GM12878 (cell line): ENCODE data around the gene DEF6. TPM values are rescaled to one million over a fixed set of nuclear protein-coding genes. Genes with fewer than 3 reads are reported as not detected.

ENCODE experiments used
- ATAC-seq: fragments of 200-7000 bp; cut with Tn5 transposase; 3 replicates; pipeline ENCODE4 v1.9.1; 2020; ENCODE audit warnings: mild to moderate bottlenecking, moderate library complexity
- BruUV-seq: library from RNA; stranded (reverse); fragments of 400-500 nt; replicated peaks from 2 replicates; lab custom pipeline; 2021; lab: Mats Ljungman, UMichigan
- CTCF ChIA-PET: fragments of 300-600 bp; sonication (Branson Sonifier 250); formaldehyde crosslinking; extraction: SDS; loops from one replicate; lab custom pipeline; 2021; ENCODE audit warnings: inconsistent platforms; lab: Yijun Ruan, JAX
- POLR2A ChIA-PET: fragments of 350-600 bp; formaldehyde crosslinking; extraction: SDS; loops from one replicate; lab custom pipeline; 2021; ENCODE audit warnings: inconsistent platforms; lab: Charles Lee
- RAD21 ChIA-PET: fragments of 300-600 bp; sonication (Branson Sonifier 250); formaldehyde crosslinking; loops from one replicate; lab custom pipeline; 2023; ENCODE audit warnings: antibody characterized with exemption; ENCODE audit not compliant: unreplicated experiment; lab: Charles Lee
- SMC1A ChIA-PET: fragments of 300-600 bp; sonication (Branson Sonifier 250); formaldehyde crosslinking; loops from one replicate; lab custom pipeline; 2023; ENCODE audit not compliant: unreplicated experiment, uncharacterized antibody; lab: Charles Lee
- DNase-seq: peaks from one replicate; pipeline ENCODE4 v3.0.0-alpha.2; 2011; ENCODE audit warnings: low read depth, low spot score
- FAIRE-seq: peaks from 3 replicates; lab custom pipeline; 2011; peaks lifted over from hg19 to GRCh38; lab: Jason Lieb, UNC
- H2AFZ ChIP-seq: 2 replicates; pipeline ENCODE4 v1.6.0; 2011; ENCODE audit warnings: low read depth, low read length, control low read depth; ENCODE audit not compliant: control insufficient read depth
- H3K27ac ChIP-seq: 2 replicates; pipeline ENCODE4 v1.5.1; 2011; ENCODE audit warnings: control low read depth; ENCODE audit not compliant: control insufficient read depth, insufficient read depth
- H3K27me3 ChIP-seq, 2 experiments: replicated peaks in 1 of 2; 2 replicates each; pipeline versions ENCODE4 v1.6.0 to v1.6.1; 2011; ENCODE audit warnings: low read length in 1 of 2; ENCODE audit not compliant: control insufficient read depth in 2 of 2, insufficient read depth in 2 of 2
- H3K36me3 ChIP-seq, 2 experiments: 2 replicates each; pipeline ENCODE4 v1.5.1; 2011; ENCODE audit warnings: low read length in 1 of 2; ENCODE audit not compliant: control insufficient read depth in 2 of 2, insufficient read depth in 2 of 2
- H3K4me1 ChIP-seq: 2 replicates; pipeline ENCODE4 v1.6.1; 2011; ENCODE audit warnings: mild to moderate bottlenecking, low read length, moderate library complexity, mixed read lengths; ENCODE audit not compliant: control insufficient read depth, insufficient read depth
- H3K4me2 ChIP-seq: 2 replicates; pipeline ENCODE4 v1.6.0; 2011; ENCODE audit warnings: control low read depth; ENCODE audit not compliant: control insufficient read depth, insufficient read depth
- H3K4me3 ChIP-seq: fragments of 200-600 bp; sonication (generic); 2 replicates; pipeline ENCODE4 v1.5.1; 2016
- H3K79me2 ChIP-seq: 2 replicates; pipeline ENCODE4 v1.6.0; 2011; ENCODE audit warnings: low read length; ENCODE audit not compliant: control insufficient read depth, insufficient read depth
- H3K9ac ChIP-seq: 2 replicates; pipeline ENCODE4 v1.8.0; 2011; ENCODE audit warnings: low read length, control low read depth, mixed read lengths; ENCODE audit not compliant: control insufficient read depth, insufficient read depth
- H3K9me3 ChIP-seq: replicated peaks from 3 replicates; pipeline ENCODE4 v1.5.1; 2011; ENCODE audit warnings: mild to moderate bottlenecking, low read length; ENCODE audit not compliant: control insufficient read depth, insufficient read depth
- H4K20me1 ChIP-seq: 2 replicates; pipeline ENCODE4 v1.6.0; 2011; ENCODE audit not compliant: control insufficient read depth, insufficient read depth
- HCFC1 ChIP-seq: fragments of 150-350 bp; IDR thresholded peaks from 2 replicates; pipeline ENCODE4 v1.6.1; 2014; ENCODE audit warnings: low read length
- POLR2A ChIP-seq: IDR thresholded peaks from 2 replicates; pipeline ENCODE4 v1.6.1; 2011; ENCODE audit warnings: low read depth, mild to moderate bottlenecking, low read length
- ZNF622 ChIP-seq: fragments of 450-650 bp; IDR thresholded peaks from 2 replicates; pipeline ENCODE4 v1.6.1; 2017; ENCODE audit warnings: mild to moderate bottlenecking, inconsistent platforms
- WGBS: methylation state at CpG from one replicate; pipeline ENCODE4 v1.1.6; 2016; ENCODE audit warnings: low lambda C conversion rate; ENCODE audit not compliant: insufficient replicate concordance, insufficient coverage; ENCODE audit errors: missing lambda C conversion rate; 5-methylcytosine and 5-hydroxymethylcytosine counted together
- in situ Hi-C: fragments of 300-500 bp; cut with MboI; formaldehyde crosslinking; loops from 9 replicates; pipeline ENCODE4 v1.14.3; 2018; ENCODE audit warnings: mixed read lengths
- intact Hi-C: fragments of 100-400 bp; cut with micrococcal nuclease; formaldehyde crosslinking; loops from one replicate; pipeline ENCODE4 v1.14.2; 2022; ENCODE audit not compliant: unreplicated experiment
- polyA plus RNA-seq, 11 experiments: library from polyadenylated mRNA; depleted of rRNA in 4 of 11; unstranded in 6 of 11; stranded (reverse) in 5 of 11; fragments of >200 nt; fragmentation: Nextera tagmentation in 4 of 11; fragmentation: Illumina TruSeq in 1 of 11; extraction: Ambion mirVana in 4 of 11; extraction: Trizol in 1 of 11; gene quantifications; 1 replicate in 1 of 11; 2 replicates in 10 of 11; pipeline versions ENCODE4 v1.2.1 to v1.2.3, GENCODE V29; 2011 to 2016; ENCODE audit warnings: inconsistent platforms in 2 of 11, missing spikeins in 2 of 11, low read depth in 1 of 11
- total RNA-seq, 4 experiments: library from RNA; depleted of rRNA in 3 of 4; stranded (reverse); fragments of >200 nt in 3 of 4; fragmentation: Illumina TruSeq in 1 of 4; extraction: Trizol in 1 of 4; gene quantifications; 2 replicates each; pipeline versions ENCODE4 v1.2.1 to v1.2.3, GENCODE V29; 2013 to 2021
- TF ChIP-seq, protein P1 (sequence below): fragments of 150-350 bp; IDR thresholded peaks from 2 replicates; pipeline ENCODE4 v1.6.1; 2014; ENCODE audit warnings: mild to moderate bottlenecking, low read depth, low read length

Gene DEF6
- total and polyA plus RNA-seq, 10 of the 15 experiments (the other 5 are each of a cell fraction or from before 2014, with no cell fraction given), result 3.3 to 69.5 (median 48.8) TPM

- FAIRE-seq, result no peak
- 98% methylated on average over 19 of the region's 20 CpGs for WGBS
- Histone ChIP-seq H3K4me1 (no peaks in the 10 kb centered on the region), H4K20me1 (no peaks in the 10 kb centered on the region), H2AFZ (no peak overlapping the region), H3K27me3 (no peaks in the 10 kb centered on the region), H3K9me3 (no peaks in the 10 kb centered on the region), H3K4me3 (no peak overlapping the region), H3K27ac (no peak overlapping the region), H3K9ac (no peak overlapping the region), H3K4me2 (no peak overlapping the region), H3K36me3 (peaks cover 14 to 22% of the 10 kb centered on the region in 2 experiments), H3K79me2 (no peaks in the 10 kb centered on the region)
- no peak for DNase-seq
- ATAC-seq, result no peak
- ChIA-PET RAD21 (no interaction called here), CTCF (interaction anchor here (0.5 to 12.0 kb wide), 2 partner anchors 21 to 23 kb away, joined by 3 to 217 read pairs; partner anchors contain the start of gene DEF6), SMC1A (interaction anchor here (1.5 kb wide), 1 partner anchor 8 kb away, joined by 3 read pairs; no protein-coding TSS in a partner anchor), POLR2A (no interaction called here)
- in situ Hi-C loops (no loop called here), intact Hi-C loops (no loop called here)
- BruUV-seq, result no TSS peak
- TF ChIP-seq POLR2A, result 0 out of 2 replicates have a peak, but pooled peaks have one; percentile 8
- no peak for TF ChIP-seq HCFC1
Observed at GRCh38 chr6:35319346-35320030, 21.9 kb downstream of the DEF6 start.

DNA sequence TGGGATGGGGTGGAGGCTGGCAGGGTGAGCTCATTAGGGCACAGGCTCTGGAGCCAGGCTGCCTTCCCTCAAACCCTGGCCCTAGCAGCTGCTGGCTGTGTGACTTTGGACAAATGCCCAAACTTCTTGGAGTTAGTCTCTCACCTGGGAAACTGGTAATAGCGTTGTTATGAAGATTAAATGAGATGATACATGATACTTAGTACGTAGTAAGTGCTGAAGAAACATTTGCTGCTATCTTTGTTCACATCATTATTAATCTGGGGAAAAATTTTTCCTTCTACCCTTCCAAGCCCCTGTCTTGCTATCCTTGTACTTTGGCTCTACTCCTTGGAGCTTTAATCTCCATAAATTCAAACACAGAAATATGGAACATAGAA is 22.4 kb downstream of the DEF6 start:
- Histone ChIP-seq H2AFZ (no peak overlapping the region), H3K4me3 (no peak overlapping the region), H3K36me3 (peaks cover 14 to 22% of the 10 kb centered on the region in 2 experiments), H3K27me3 (no peaks in the 10 kb centered on the region), H3K9ac (no peak overlapping the region), H3K4me2 (no peak overlapping the region), H3K79me2 (no peaks in the 10 kb centered on the region), H3K27ac (no peak overlapping the region)
- SMC1A ChIA-PET, result no interaction called here
- POLR2A ChIA-PET, result no interaction called here
- no peak for FAIRE-seq
- ATAC-seq, result no peak
- RAD21 ChIA-PET, result no interaction called here
- DNase-seq, result no peak
- CTCF ChIA-PET, result interaction anchor here (0.5 to 12.0 kb wide), 2 partner anchors 22 kb away, joined by 3 to 217 read pairs; partner anchors contain the start of gene DEF6
- TF ChIP-seq, protein P1, sequence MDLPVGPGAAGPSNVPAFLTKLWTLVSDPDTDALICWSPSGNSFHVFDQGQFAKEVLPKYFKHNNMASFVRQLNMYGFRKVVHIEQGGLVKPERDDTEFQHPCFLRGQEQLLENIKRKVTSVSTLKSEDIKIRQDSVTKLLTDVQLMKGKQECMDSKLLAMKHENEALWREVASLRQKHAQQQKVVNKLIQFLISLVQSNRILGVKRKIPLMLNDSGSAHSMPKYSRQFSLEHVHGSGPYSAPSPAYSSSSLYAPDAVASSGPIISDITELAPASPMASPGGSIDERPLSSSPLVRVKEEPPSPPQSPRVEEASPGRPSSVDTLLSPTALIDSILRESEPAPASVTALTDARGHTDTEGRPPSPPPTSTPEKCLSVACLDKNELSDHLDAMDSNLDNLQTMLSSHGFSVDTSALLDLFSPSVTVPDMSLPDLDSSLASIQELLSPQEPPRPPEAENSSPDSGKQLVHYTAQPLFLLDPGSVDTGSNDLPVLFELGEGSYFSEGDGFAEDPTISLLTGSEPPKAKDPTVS, result no peak
- no peak for TF ChIP-seq ZNF622
- TF ChIP-seq, all 136 proteins: peak for 0
- in situ Hi-C loops, result no loop called here
- H3K9me3 ChIP-seq, result no peaks in the 10 kb centered on the region
- BruUV-seq, result no TSS peak
- intact Hi-C loops, result no loop called here
- 98% methylated on average over 2 of the region's 2 CpGs for WGBS
- no peaks in the 10 kb centered on the region for H4K20me1 ChIP-seq
- H3K4me1 ChIP-seq, result no peaks in the 10 kb centered on the region
